Measurements from ENCODE around the gene MRPL42.

MRPL42 gene

GRCh38 chr12:93484315-93484981 is 17.1 kb downstream of the MRPL42 start:
- TF ChIP-seq POLR2AphosphoS5 (IDR thresholded peaks at IDR 0.05; ENCODE audit: low read depth, low read length) (no peak), TAF1 (IDR thresholded peaks at IDR 0.05; ENCODE audit: borderline replicate concordance, insufficient read depth, low read length) (no peak), FOXP2 (optimal IDR thresholded peaks at IDR 0.05; ENCODE audit: borderline replicate concordance, extremely low read depth, extremely low read length, insufficient read depth) (no peak), REST (IDR thresholded peaks at IDR 0.05; ENCODE audit: insufficient read depth in 1 of 2, low read depth in 2 of 2, low read length in 2 of 2) (no peak), SIN3A (IDR thresholded peaks at IDR 0.05; ENCODE audit: borderline replicate concordance, insufficient read depth, low read length) (no peak)

GRCh38 chr12:93494096-93494495 is 26.8 kb downstream of the MRPL42 start:
- TF ChIP-seq FOXP2 (optimal IDR thresholded peaks at IDR 0.05; ENCODE audit: borderline replicate concordance, extremely low read depth, extremely low read length, insufficient read depth) = no peak
- no peak for TF ChIP-seq REST (IDR thresholded peaks at IDR 0.05; ENCODE audit: insufficient read depth in 1 of 2, low read depth in 2 of 2, low read length in 2 of 2)
- no peak for TF ChIP-seq TAF1 (IDR thresholded peaks at IDR 0.05; ENCODE audit: borderline replicate concordance, insufficient read depth, low read length)
- TF ChIP-seq POLR2AphosphoS5 (IDR thresholded peaks at IDR 0.05; ENCODE audit: low read depth, low read length) = no peak
- TF ChIP-seq SIN3A (IDR thresholded peaks at IDR 0.05; ENCODE audit: borderline replicate concordance, insufficient read depth, low read length) = no peak

GRCh38 chr12:93497456-93497855 is 30.1 kb downstream of the MRPL42 start:
- no peak for TF ChIP-seq REST (IDR thresholded peaks at IDR 0.05; ENCODE audit: insufficient read depth in 1 of 2, low read depth in 2 of 2, low read length in 2 of 2)
- no peak for TF ChIP-seq SIN3A (IDR thresholded peaks at IDR 0.05; ENCODE audit: borderline replicate concordance, insufficient read depth, low read length)
- no peak for TF ChIP-seq POLR2AphosphoS5 (IDR thresholded peaks at IDR 0.05; ENCODE audit: low read depth, low read length)
- no peak for TF ChIP-seq FOXP2 (optimal IDR thresholded peaks at IDR 0.05; ENCODE audit: borderline replicate concordance, extremely low read depth, extremely low read length, insufficient read depth)
- TF ChIP-seq TAF1 (IDR thresholded peaks at IDR 0.05; ENCODE audit: borderline replicate concordance, insufficient read depth, low read length) = no peak

- no peak for TF ChIP-seq TAF1 (IDR thresholded peaks at IDR 0.05; ENCODE audit: borderline replicate concordance, insufficient read depth, low read length)
- no peak for TF ChIP-seq POLR2AphosphoS5 (IDR thresholded peaks at IDR 0.05; ENCODE audit: low read depth, low read length)
- TF ChIP-seq FOXP2 (optimal IDR thresholded peaks at IDR 0.05; ENCODE audit: borderline replicate concordance, extremely low read depth, extremely low read length, insufficient read depth) = no peak
- TF ChIP-seq REST (IDR thresholded peaks at IDR 0.05; ENCODE audit: insufficient read depth in 1 of 2, low read depth in 2 of 2, low read length in 2 of 2) = no peak
- TF ChIP-seq SIN3A (IDR thresholded peaks at IDR 0.05; ENCODE audit: borderline replicate concordance, insufficient read depth, low read length) = no peak
Observed at GRCh38 chr12:93500201-93500600, 32.9 kb downstream of the MRPL42 start.

All from PFSK-1 (cell line).